Measurements from ENCODE around the gene NIT1.
"Not testable (repeated sequence)": the region's sequence is repeated elsewhere in the genome, so short reads cannot be mapped to it uniquely, and the experiment has no call there.

The NIT1 gene

DNA sequence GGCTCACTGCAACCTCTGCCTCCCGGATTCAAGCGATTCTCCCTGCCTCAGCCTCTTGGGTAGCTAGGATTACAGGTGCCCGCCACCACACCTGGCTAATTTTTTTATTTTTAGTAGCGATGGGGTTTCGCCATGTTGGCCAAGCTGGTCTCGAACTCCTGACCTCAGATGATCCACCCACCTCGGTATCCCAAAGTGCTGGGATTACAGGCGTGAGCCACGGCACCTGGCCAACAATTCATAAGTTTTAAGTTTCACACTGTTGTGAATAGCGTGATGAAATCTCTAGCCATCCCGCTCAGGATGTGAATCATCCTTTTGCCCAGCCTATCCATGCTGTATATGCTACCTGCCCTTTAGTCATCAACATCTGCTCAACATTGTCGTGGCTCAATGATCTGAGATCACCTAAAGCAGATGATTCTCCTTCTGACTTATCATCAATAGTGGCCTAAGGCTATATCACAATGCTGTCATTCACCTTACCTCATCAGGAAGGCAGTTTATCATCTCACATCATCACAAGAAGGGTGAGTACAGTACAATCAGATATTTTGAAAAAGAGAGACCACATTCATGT lies 2.7 kb upstream of the NIT1 start:
- no peak for DNase-seq (ENCODE audit: low read depth)

DNA sequence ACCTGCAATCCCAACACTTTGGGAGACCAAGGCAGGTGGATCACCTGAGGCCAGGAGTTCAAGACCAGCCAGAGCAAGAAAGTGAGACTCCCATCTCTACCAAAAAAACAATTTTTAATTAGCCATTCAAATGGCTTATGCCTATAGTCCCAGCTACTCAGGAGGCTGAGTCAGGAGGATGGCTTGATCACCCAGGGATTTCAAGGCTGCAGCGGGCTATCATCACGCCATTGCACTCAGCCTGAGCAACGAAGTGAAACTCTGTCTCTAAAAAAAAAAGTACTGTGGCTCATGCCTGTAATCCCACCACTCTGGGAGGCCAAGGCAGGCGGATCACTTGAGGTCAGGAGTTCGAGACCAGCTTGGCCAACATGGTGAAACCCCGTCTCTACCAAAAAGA lies 1.9 kb upstream of the NIT1 start:
- DNase-seq (ENCODE audit: low read depth), result not testable (repeated sequence)

DNA sequence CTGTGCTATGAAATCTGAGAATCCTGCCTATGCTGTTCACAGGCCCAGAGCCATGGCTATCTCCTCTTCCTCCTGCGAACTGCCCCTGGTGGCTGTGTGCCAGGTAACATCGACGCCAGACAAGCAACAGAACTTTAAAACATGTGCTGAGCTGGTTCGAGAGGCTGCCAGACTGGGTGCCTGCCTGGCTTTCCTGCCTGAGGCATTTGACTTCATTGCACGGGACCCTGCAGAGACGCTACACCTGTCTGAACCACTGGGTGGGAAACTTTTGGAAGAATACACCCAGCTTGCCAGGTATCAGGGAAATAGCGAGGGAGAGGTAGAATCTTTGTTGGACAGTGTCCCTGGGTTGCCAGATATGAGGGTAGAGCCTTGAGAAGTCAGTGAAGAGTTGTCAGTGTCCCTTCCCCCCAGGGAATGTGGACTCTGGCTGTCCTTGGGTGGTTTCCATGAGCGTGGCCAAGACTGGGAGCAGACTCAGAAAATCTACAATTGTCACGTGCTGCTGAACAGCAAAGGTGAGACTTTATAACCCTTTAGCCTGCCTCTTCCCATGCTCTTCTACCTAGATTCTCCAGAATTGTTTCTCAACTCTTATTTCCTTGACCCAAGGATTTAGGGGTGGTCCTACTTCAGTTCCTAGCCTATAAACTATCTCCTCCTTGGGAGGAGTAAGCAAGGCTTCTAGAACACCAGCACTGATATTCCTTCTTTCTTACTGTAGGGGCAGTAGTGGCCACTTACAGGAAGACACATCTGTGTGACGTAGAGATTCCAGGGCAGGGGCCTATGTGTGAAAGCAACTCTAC lies 1.4 kb downstream of the NIT1 start:
- no peak for DNase-seq (ENCODE audit: low read depth)

DNA sequence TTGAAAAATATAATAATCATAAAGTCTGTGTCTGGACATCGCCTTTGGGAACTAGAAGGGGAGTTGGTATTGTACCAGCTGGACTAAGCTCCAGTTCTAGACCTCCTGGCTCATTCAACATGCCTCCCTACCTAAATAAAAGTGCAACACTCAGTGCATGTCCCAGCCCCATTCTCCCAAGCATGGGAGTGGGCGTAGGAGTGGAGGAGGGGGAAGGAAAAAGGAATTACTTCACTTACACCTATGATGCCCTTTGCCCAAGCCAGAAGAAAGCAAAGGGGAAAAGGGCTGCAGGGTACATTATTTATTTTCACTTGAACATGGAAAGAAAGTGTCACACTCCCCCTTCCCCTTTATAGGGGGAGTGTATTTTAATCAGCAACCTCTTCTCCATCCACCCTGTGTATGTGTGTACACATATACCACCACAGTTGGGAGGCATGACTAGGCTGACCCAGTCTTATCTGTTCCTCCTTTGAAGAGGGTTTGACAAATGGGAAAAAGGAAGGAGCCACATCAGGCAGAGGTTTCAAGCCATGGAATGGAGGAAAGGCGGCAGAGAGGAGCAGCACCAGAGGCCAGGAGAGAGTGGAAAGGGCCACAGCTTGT lies 3.2 kb downstream of the NIT1 start:
- no peak for DNase-seq (ENCODE audit: low read depth)

DNA sequence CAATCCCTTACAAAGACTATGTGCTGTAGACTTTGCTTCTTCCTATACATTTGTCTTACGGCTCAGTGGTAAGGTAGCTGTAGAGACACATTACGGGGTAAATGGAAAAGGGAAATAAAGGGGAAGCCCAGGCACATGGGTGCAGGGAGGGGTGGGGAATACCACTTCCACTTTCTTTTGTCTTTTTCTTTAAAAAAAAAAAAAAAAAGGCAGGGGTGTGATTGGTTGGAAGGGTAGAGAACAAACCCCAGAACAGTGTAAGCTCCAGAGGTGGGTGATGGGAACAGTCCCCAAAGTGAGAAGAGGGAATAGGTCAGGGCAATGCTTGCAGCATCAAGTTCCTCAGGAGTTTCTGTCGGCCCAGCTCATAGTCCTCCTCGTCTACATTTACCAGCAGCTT lies 3.9 kb downstream of the NIT1 start:
- DNase-seq (ENCODE audit: low read depth), result no peak

DNA sequence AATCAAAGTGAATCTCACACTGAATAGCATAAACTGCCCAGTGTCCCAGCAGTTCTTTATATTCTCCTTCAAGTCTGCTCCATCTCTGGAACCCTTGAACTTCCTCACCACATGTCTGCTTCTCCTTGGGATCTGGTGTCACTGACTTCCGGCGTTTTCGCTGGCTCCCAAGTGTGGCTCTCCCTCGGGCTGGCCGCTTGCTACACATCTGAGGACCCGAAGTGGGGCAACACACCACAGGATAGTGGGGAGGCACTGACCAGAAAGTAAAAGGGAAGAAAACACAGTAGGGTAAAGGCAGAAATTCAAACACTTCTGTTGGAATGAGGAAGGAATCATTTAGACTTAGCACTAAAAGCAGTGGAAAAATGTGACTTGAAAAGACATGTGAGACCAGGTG lies 5.1 kb downstream of the NIT1 start:
- no peak for DNase-seq (ENCODE audit: low read depth)

DNA sequence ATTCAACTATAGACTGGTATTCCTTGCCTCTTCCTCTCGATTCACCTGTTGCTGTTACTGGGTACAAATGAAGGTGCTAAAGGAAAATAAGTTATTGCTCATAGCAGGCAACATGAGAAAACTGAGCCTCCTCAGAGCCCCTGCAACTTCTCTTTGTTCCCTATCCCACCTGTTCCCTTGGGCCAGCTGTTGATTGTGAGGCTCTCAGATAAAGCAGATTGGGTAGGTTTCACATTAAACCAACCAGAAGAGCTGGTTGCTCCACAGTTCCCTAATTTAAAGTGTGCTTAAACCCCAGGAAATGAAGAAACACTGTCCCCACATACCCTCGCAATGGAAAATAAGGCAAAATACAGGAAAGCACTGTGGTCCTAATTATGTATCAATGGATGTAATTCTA lies 9.7 kb downstream of the NIT1 start:
- DNase-seq (ENCODE audit: low read depth), result no peak

DNA sequence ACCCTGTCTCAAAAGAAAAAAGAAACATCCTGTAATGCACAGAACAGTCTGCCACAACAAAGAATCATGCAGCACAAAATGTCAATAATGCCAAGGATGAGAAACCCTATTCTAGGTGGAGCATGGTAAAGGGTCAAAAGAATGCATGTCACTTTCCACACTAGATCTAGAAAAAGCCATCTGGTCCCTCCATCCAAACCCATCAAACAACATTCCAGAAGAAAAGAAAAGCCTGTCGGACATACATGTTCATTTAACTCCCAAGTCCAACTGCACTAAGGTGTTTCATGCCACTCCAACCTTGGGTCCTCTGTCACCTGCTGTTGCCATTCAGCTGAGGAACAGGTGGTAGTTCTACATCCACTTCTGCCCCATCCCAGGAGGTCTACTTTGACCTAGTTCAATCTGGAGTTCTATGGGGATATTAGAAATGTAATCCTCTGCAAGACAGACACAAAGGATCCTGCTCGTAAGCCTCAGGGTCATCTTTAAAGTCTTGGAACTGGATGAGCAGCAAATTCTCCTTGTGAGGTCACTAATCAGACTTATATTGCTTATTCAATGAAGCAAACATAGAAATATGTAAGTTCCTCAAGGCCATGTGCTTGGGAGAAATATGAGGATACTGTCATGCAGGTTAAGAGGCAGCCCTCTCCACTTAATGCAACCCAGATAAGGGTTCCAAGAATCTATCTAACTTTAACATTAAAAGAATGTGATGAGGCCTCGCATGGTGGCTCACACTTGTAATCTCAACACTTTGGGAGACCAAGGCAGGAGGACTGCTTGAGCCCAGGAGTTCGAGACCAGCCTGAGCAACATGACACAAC lies 10.9 kb downstream of the NIT1 start:
- DNase-seq (ENCODE audit: low read depth), result no peak

DNA sequence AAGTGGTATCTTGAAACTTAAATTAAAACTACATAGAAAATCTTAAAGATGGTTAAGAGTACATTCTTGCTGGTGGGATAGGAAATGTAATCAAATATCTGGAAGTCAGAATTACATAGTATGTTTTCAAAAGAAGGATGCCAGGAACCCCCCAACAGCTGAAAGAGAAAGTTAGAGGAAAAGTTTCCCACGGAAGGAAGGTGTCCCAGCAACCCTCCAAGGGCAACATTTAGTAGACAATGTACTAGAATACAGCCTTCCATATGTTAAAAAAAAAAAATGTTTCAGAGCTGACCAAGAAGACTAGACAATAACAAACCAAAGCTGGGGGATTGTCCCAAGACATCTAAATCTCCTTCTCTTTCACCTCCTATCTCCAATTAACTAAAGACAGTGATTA lies 12.4 kb downstream of the NIT1 start:
- DNase-seq (ENCODE audit: low read depth), result no peak

DNA sequence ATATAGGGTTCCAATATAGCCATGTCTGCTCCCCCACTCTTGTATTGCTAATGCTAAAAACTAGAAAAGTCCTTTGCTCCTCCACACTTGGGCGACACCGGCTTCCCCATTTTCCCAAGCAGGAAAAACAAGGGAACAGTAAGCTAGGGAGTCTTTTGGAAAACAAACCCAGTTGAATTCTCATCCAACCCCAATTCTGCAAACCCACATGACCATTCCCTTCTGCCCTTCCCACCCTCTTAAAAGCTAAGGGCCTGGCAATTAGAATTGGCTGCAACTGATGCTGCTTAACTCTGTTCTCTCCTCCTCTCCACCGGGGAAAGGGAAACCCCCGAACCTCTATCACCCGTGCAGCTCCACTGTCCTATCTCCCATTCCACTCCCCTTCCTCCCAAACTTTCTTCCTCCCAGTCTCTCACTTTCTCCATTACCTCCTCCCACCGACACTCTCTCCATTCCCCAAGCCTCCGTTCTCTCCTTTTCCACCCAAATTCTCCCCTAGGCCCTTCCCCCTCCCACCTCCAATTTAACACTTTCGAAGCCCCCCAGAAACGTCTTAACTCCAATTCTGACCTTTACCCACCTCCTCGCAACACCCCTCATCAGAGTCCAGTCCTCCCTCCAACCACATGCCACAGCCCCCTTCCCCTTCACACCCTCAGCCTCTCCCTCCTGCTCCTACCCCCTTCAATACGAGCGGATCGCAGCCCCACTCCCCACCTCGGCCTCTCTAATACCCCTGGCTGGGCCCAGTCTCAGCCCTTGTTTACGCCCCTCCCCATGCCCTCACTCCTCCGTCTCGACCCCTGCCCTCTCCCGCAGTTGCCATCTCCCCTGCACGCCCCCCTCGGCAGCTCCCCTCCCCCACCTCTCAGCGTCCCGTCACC lies 13.9 kb downstream of the NIT1 start:
- DNase-seq (ENCODE audit: low read depth), result no peak

DNA sequence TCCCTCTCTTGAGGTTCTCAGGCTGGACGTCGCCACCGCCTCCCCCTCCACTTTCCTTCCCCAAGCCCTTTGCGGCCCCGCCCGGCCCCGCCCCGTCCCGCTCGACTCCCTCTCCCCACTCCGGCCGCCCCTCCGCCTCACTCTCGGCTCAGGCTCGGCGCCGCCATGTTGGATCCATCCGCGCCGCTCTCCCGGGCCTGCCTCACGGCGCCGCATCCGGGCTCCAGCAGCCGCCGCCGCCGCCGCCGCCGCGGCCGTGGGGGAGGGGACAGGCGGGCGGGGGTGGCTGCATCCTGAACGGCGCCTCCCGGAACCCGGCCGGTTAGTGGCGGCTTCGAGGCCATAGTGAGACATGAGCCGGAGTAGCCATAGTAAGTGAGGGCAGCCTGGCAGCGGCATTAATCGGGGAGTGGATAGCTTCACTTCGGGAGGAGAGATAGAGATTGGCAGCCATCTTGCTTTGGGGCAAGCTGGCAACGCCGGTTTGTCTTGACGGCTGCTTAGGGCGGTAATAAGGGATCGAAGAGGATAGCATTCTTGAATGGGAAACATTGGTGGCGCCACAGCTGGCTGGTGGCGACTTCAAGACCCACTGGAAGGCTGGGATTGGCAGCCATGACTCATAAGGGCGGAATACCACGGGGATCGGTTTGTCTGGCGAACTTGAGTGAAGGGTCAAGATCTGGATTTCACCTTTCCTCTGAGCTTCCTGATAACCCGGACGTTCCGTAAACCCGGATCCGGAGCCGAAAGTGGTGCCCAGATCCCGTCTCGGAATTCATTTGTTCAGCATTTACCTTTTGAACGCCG lies 14.7 kb downstream of the NIT1 start, which contains the start of gene DEDD:
Gene DEDD, minus strand, starts transcription at position 258 of the 810 bp plus-strand sequence. CDS start 8,205 bp downstream, outside the sequence.
- DNase-seq (ENCODE audit: low read depth), result peak; percentile 81

DNA sequence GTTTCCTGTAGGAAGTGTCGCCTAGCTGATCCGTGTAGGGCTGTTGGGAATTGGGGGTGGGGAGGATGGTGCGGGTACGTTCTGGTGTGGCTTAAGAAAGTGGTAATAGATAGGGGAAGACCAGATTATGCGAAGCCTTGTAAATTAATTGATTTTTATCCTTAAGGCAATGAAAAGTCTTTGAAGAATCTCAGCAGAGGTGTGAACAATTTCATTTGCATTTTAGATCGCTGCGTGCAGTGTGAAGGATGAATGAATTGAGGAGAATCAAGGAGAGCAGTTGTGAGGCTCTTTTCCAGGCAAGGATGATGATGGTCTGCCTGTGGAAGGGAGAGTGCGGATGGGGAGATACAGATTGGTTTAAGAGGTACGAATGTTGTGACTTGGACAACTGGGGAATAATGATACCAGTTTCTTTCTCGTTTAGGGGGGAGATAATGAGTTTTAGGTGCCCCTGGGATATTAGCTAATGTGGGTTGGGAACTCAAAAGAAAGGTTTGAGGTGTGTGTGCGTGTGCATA lies 15.4 kb downstream of the NIT1 start:
- DNase-seq (ENCODE audit: low read depth), result no peak

DNA sequence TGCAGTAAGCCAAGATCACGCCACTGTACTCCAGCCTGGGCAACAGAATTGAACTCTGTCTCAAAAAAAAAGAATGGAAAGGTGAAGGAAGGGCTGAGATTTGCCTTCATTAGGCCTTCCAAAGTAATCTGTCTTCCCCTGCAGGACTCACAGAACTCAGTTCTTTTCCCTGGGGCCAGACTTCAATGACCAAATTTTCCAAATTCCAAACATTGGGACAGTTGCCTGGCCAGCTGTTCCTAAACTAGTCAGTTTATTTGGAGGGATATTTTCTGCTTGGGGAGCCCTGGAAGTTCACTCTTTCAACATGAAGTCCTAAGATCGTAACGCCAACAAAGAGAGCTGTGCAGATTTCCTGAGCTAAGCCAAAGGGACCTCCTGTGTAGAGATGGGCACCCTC lies 20.0 kb downstream of the NIT1 start:
- no peak for DNase-seq (ENCODE audit: low read depth)

DNA sequence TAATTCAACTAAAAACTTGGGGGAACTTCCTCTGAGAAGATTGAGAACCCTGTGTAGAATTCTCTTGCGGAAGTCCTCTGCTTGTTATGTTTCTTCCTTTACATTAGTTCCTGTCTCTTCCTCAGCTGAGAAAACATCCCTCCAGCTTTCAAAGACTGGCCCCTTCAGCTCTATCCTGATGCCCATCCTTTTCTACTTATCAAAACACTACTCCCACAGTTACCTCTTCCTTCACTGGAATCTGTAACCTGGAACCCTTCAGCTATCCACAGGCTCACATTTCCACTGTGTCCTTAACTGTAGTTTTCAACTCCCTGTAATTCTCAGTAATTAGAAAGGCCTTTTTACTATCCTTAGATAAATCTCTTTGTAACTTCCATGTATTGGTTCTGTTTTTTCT lies 20.5 kb downstream of the NIT1 start:
- DNase-seq (ENCODE audit: low read depth), result no peak

DNA sequence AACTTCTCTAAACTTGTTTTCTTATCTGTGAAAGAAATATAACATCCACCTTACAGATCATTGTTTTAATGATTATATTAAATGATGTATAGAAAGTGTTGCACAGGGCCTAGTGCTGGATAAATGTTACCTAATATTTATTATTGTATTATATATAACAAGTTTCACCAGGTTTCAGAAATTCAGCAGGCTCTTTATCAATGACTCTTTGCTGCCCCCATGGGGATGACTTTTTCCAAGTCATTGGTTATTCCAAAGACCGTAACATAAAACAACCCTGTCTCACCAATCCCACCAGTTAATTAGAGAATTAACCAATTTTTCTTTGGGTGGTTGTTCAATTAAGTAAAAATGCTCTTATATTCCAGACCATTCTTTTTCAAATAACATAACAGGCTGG lies 21.9 kb downstream of the NIT1 start:
- no peak for DNase-seq (ENCODE audit: low read depth)

DNA sequence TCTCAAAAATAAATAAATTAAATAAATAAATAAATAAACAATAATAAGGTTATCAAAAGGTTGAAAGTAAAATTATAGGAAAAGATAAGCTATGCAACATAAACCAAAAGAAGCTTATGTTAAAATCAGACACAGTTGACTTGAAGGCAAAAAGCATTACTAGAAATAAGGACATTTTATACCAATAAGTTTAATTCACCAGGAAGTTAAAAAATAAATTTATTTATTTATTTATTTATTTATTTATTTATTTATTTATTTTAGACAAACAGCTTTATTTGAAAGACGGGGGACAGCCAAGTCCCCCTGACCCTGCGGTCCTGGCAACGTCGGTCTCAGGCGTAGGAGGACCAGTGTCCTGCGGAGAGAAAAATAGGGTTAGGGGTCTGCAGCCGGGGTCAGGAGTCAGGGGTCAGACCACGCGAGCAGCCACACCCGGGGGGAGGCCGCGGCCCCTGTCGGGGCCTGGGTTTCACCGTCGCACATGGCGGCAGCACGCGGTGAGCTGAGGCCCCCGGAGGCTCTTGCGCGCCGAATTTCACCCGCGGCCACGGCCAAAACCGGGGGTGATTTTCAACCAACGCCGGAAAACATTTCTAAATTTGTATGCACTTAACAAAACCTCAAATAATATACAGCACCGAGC lies 23.0 kb downstream of the NIT1 start:
- no peak for DNase-seq (ENCODE audit: low read depth)

DNA sequence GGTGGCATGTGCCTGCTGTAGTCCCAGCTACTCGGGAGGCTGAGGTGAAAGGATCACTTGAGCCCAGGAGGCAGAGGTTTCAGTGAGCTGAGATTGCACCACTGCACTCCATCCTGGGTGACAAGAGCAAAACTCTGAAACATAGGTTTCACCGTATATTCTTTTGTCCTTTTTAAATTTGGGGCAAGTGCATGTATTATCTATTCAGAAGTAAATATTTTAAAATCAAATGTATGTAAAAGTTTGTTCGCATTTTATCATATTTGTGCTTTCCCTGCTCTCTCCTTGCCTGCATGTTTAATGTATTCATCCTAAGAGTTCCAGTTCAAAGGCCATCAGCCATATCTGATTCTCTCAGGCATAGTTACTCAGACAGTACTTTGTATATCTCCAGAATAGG lies 27.9 kb downstream of the NIT1 start:
- DNase-seq (ENCODE audit: low read depth), result no peak

DNA sequence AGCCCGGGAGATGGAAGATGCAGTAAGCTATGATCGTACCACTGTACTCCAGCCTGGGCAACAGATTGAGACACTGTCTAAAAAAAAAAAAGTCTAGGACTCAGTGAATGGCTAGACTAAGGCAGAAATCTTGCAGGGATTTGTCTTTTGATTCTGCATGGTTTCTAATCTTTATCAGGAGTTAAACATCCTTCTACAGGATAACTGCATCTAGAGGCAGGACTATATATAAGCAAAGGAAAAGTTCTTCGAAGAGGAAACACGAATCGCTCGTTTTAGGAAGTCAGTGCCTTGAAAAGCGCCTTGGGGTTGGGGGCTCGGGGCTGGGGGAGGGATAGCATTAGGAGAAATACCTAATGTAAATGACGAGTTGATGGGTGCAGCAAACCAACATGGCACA lies 35.3 kb downstream of the NIT1 start:
- no peak for DNase-seq (ENCODE audit: low read depth)

DNA sequence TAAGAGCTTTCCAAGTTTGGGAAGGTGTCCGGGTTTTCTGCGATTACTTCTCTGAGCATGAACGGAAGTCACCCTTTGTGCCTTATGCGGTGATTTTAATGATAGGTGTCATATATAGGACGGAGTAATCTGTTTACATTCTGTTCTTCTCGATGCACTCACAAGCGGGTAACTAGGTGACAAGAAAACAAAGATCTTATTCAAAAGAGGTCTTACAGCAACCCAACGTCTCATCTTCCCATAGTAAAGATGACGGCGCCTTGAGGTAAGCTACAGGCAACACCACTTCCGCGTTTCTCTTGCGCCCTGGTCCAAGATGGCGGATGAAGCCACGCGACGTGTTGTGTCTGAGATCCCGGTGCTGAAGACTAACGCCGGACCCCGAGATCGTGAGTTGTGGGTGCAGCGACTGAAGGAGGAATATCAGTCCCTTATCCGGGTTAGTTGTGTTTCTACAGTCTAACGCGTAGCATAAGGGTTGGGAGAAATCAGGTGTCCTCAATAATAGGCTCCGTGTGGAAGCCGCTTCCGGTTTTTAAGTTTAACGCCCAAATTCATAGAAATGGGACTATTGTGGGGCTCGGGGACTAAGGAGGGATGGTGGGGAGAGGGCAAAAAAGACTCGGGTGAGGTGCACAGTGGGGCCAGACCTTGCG lies 35.9 kb downstream of the NIT1 start, which contains the start of gene UFC1:
Gene UFC1, plus strand, starts transcription at position 297 of the 656 bp plus-strand sequence. Its CDS starts 20 bp downstream, at position 317.
- peak; percentile 55 for DNase-seq (ENCODE audit: low read depth)
